AG09309 (cell line): Measurements from ENCODE around the gene ADGRV1.

Experiments used
- DNase-seq: peaks from one replicate; pipeline ENCODE4 v3.0.0-alpha.2; 2010; ENCODE audit warnings: low read depth
- H3K4me3 ChIP-seq: 2 replicates; pipeline ENCODE4 v1.5.1; 2011; ENCODE audit warnings: mild to moderate bottlenecking, low read depth, low read length, moderate library complexity; ENCODE audit not compliant: control insufficient read depth
- CTCF ChIP-seq: IDR thresholded peaks from 2 replicates; pipeline ENCODE4 v1.5.1; 2011; ENCODE audit warnings: mild to moderate bottlenecking, low read depth, low read length, inconsistent platforms; ENCODE audit not compliant: insufficient read depth, control insufficient read depth; ENCODE audit errors: missing control alignments

ADGRV1 gene

DNA sequence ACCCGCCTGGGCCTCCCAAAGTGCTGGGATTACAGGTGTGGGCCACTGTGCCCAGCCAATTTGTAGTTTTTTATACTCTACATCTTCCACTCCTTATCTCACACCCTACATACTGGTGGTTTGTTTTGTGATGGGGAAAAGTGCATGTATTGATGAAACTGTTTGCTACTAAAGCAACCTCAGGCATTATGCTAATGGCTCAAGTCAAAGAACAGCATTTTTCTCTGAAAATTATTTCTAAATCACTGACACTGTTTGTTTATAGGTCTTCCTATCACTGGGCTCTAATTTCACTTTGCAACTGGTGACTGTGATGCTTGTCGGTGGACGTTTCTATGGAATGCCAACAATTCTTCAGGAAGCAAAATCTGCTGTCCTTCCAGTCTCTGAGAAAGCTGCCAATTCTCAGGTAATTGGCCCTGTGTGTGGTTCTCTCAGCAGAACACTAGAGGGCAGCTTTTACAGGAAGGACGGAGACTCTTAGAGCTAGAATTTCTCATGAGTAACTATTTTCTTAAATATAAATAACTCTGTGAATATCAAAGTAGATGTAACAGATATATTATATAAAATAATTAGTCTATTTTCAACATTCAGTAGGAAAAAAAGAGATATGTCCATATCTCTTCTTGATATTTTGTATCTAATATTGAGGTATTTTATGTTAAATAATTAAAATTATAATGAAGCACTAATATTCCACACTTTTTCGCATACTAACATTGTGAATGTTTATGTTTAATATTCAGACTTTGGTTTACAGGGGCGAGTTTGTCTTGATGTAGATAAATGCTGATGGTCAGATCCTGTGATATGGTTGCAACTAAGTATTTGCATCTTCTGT lies 244.1 kb downstream of the ADGRV1 start:
- peak; percentile 73 for TF ChIP-seq CTCF
- DNase-seq = no peak
- H3K4me3 ChIP-seq = no peak overlapping the region

- no peak overlapping the region for H3K4me3 ChIP-seq
- no peak for TF ChIP-seq CTCF
- no peak for DNase-seq
Observed at GRCh38 chr5:90803381-90803780, 244.8 kb downstream of the ADGRV1 start.

GRCh38 chr5:90803876-90804275 lies 245.3 kb downstream of the ADGRV1 start:
- TF ChIP-seq CTCF = no peak
- DNase-seq = no peak
- H3K4me3 ChIP-seq = no peak overlapping the region

DNA sequence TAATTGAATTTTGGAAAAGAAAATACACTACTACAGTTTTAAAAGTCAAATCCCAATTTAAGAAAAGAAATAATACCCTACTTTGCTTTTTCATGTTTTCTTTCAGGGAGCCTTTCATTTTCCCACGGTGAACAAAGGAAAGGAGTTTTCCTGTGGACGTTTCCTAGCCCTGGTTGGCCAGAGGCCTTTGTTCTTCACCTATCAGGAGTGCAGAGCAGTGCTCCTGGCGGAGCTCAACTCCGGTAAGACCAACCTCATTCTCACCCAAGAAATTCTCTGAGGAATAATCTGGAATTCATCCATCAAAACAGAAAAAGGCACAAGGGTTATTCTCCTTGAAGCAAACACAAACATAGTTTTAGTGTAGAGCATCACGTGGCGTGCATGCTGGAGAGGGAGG lies 248.9 kb downstream of the ADGRV1 start:
- no peak overlapping the region for H3K4me3 ChIP-seq
- DNase-seq = no peak
- TF ChIP-seq CTCF = no peak

GRCh38 chr5:90809311-90810056 lies 250.9 kb downstream of the ADGRV1 start:
- DNase-seq = no peak
- no peak overlapping the region for H3K4me3 ChIP-seq

GRCh38 chr5:90810211-90810610 lies 251.6 kb downstream of the ADGRV1 start:
- no peak for DNase-seq
- H3K4me3 ChIP-seq = no peak overlapping the region
- no peak for TF ChIP-seq CTCF

More at GRCh38 chr5:90809311-90810056, 250.9 kb downstream of the ADGRV1 start:
- TF ChIP-seq CTCF = no peak
